GM12864 (cell line): ENCODE data around the gene BACE2.

Experiments used
- DNase-seq: peaks from one replicate; pipeline ENCODE4 v3.0.0-alpha.2; 2011; ENCODE audit warnings: low read depth
- H3K4me3 ChIP-seq: 2 replicates; pipeline ENCODE4 v1.5.1; 2011; ENCODE audit warnings: mild to moderate bottlenecking, low read depth, low read length, control low read depth
- TF ChIP-seq, protein P1 (sequence below): IDR thresholded peaks from 2 replicates; pipeline ENCODE4 v1.5.1; 2011; ENCODE audit warnings: low read depth, mild to moderate bottlenecking, moderate library complexity, low read length, control low read depth, inconsistent platforms; ENCODE audit errors: missing control alignments

BACE2 gene

DNA sequence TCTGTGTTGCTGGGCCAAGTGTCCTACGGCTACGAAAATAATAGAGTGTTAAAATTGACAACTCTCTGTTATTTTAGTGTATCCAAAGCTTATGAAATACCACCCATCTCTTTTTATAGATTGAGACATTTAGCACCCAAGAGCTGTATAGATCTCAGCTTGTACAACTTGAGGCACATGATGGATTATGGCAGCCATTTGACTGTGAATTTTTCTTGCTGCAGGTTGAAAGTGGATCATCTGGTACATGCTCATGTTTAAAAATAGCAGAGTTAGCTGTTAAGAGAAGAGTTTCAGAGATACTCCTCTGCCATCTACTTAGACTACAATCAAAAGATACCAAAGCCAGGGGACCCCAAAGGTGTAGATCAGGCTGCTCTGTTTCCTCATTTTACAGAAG is 99.4 kb downstream of the BACE2 start:
- no peak for DNase-seq
- H3K4me3 ChIP-seq = no peak overlapping the region
- TF ChIP-seq, protein P1, sequence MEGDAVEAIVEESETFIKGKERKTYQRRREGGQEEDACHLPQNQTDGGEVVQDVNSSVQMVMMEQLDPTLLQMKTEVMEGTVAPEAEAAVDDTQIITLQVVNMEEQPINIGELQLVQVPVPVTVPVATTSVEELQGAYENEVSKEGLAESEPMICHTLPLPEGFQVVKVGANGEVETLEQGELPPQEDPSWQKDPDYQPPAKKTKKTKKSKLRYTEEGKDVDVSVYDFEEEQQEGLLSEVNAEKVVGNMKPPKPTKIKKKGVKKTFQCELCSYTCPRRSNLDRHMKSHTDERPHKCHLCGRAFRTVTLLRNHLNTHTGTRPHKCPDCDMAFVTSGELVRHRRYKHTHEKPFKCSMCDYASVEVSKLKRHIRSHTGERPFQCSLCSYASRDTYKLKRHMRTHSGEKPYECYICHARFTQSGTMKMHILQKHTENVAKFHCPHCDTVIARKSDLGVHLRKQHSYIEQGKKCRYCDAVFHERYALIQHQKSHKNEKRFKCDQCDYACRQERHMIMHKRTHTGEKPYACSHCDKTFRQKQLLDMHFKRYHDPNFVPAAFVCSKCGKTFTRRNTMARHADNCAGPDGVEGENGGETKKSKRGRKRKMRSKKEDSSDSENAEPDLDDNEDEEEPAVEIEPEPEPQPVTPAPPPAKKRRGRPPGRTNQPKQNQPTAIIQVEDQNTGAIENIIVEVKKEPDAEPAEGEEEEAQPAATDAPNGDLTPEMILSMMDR = no peak

DNA sequence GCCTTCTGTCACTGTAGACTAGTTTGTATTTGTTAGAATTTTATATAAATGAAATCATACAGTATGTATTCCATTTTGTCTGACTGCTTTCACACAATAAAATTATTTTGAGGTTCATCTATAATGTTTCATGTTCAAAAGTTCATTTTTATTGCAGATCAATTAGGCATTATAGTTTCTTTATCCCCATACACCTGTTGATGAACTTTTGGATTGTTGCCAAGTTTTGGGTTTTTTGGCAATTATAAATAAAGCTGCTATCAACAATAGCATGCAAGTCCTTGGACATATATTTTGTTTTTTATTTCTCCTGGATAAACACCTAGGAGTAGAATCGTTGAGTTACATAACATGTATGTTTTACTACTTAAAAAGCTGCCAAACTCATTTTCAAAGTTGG is 101.6 kb downstream of the BACE2 start:
- DNase-seq = no peak
- TF ChIP-seq, protein P1 = no peak
- H3K4me3 ChIP-seq = no peak overlapping the region

DNA sequence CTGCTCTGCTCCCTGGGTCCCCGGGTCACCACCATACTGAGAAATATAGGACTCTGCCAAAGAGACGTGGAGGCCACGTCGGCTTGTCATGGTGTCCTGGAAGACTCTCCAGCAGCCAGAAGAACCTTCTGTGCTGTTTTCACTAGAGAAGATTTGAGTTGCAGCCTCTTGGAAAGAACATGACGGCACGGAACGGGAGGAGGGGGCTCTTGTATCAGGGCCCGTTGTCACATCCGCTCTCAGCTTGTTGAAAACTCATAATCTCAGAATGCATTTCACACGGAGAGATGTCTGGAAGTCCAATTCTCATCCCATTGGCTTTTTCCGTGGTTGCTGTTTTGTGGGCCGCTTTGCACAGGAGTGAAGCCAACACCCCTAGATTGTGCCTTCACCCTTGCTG is 109.2 kb downstream of the BACE2 start:
- TF ChIP-seq, protein P1 = no peak

DNA sequence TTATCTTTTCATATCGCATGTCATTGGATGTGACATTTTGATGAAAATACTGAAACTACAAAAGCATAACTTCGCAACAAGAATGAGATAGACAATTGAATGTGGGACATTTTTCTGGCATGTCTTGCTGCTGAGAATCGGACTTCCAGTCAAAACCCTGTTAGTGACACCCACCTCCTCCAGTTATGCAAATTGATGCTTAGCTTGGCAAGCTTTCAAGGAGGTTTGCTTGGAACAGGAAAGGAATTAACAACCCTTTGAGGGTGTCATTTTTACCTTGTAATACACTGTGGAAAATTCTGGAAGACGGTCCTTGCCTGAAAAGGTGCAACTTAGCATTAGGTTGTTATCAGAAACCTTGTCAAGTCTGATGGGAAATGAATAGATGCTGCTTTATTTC is 109.9 kb downstream of the BACE2 start:
- TF ChIP-seq, protein P1 = no peak
- no peak overlapping the region for H3K4me3 ChIP-seq
- DNase-seq = no peak

More for the DNA sequence above, 109.2 kb downstream of the BACE2 start:
- no peak for DNase-seq
- H3K4me3 ChIP-seq = no peak overlapping the region

DNA sequence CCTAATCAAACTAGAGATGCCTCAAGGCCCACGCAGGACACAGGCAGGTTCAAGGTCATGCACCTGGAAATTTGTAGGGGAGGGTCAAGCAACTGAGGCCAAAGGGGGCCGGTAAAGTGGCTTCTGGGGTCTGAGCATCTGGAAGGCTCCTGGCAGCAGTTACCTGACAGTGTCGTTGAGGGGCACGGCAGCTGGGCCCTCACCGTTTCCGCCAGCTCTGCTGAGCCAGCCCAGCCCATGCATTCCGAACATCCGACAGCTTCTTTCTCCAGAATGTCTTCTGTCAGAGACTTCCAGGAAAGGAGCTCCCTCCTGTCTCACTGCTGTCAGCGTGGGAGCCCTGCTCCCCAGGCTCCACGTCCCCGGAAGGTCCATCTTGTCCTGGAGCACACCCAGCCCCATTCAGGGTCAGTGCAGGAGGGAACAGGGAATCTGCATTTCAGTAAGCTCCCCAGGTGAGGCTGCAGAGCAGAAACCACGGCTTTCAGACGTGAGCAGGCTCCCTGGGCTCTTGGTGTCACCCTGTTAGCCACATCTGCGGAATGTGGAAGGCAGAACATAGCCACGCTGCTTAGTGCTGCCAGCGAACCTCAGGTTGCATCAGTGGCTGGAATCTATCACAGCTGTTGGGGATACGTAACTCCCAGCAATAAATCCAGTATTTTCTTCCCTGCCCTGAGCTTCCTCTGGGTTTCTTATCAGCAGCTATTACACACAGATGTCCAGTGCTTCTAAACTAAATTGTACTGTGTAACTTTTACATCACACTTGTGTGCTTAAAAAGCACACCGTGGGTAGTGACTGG is 112.4 kb downstream of the BACE2 start:
- no peak for DNase-seq
- TF ChIP-seq, protein P1 = no peak
- H3K4me3 ChIP-seq = no peak overlapping the region

DNA sequence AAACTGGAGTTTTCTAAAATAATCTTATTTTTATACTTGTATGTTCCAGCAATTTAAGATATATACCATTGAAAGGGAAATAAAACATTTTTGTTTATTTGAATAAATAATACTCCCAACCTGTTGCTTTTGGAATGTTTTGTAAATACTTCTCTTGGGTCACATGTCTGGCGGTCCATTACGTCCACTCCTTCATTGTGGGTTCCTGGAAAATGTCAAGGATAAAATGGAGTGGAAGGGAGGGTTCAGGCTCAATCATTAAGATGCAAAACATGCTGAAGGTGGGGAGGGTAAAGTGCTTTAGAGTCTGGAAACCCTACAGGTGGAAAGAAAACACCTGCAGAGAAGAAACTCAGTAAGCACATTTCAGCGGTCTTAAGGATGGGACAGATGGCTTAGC is 114.5 kb downstream of the BACE2 start:
- TF ChIP-seq, protein P1 = no peak
- no peak for DNase-seq
- H3K4me3 ChIP-seq = no peak overlapping the region
